BJ (cell line): ENCODE measurements around the gene FMN2. TPM values are rescaled to one million over a fixed set of nuclear protein-coding genes. Genes with fewer than 3 reads are reported as not detected.
A peak's percentile ranks its signal among the peaks of the same experiment; 100 is the strongest.

ENCODE experiments used
- CTCF ChIA-PET: fragments of 350-600 bp; formaldehyde crosslinking; extraction: SDS; loops from one replicate; lab custom pipeline; 2021; ENCODE audit warnings: antibody characterized with exemption, inconsistent platforms; lab: Yijun Ruan, JAX
- POLR2A ChIA-PET: fragments of 300-600 bp; sonication (Branson Sonifier 250); formaldehyde crosslinking; extraction: SDS; loops from one replicate; lab custom pipeline; 2021; ENCODE audit warnings: antibody characterized with exemption; lab: Charles Lee
- DNase-seq: peaks from one replicate; pipeline ENCODE4 v3.0.0-alpha.2; 2011; ENCODE audit warnings: low read depth
- H3K27me3 ChIP-seq: 2 replicates; pipeline ENCODE4 v1.6.0; 2011; ENCODE audit warnings: low read length; ENCODE audit not compliant: control insufficient read depth, insufficient read depth
- H3K36me3 ChIP-seq: 2 replicates; pipeline ENCODE4 v1.5.1; 2011; ENCODE audit warnings: low read length; ENCODE audit not compliant: control insufficient read depth, insufficient read depth
- H3K4me3 ChIP-seq: 2 replicates; pipeline ENCODE4 v1.5.1; 2011; ENCODE audit warnings: low read depth, mild to moderate bottlenecking, control low read depth, low read length
- polyA plus RNA-seq: library from polyadenylated mRNA; depleted of rRNA; stranded (reverse); fragments of >200 nt; gene quantifications from 2 replicates; pipeline ENCODE4 v1.2.3, GENCODE V29; 2011
- TF ChIP-seq, protein P1 (sequence below): IDR thresholded peaks from 2 replicates; pipeline ENCODE4 v1.5.1; 2011; ENCODE audit warnings: low read depth, mild to moderate bottlenecking, control low read depth, inconsistent platforms, low read length, moderate library complexity; ENCODE audit not compliant: insufficient read depth

Gene FMN2
- polyA plus RNA-seq, 1 experiment: 14.6 TPM

DNA sequence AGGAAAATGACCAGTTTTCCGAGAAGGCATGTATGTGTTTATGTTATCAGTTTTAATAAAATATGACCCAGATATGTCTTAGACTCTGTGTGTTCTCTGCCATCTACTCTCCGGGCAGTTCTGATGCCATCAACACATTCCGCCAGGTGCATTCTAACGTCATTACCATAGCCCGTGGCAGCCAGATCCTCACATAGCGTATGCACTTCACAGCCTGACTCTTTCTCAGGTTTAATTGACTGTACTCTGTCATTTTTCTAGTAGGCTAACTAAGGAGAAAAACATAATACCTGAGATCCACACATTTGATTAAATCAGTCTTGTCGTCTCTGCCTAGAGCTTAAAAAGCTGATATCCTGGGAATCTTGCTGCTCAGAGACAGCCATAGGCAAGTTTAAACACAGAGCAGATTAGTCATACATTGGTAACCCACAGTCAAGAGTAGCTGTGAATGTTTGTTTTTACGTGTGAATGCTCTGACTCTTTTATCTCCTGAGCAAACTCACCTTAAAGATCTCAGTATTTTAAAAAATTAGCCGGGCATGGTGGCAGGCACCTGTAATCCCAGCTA, 344.4 kb downstream of the FMN2 start:
- no peaks in the 10 kb centered on the region for H3K27me3 ChIP-seq
- TF ChIP-seq, protein P1, sequence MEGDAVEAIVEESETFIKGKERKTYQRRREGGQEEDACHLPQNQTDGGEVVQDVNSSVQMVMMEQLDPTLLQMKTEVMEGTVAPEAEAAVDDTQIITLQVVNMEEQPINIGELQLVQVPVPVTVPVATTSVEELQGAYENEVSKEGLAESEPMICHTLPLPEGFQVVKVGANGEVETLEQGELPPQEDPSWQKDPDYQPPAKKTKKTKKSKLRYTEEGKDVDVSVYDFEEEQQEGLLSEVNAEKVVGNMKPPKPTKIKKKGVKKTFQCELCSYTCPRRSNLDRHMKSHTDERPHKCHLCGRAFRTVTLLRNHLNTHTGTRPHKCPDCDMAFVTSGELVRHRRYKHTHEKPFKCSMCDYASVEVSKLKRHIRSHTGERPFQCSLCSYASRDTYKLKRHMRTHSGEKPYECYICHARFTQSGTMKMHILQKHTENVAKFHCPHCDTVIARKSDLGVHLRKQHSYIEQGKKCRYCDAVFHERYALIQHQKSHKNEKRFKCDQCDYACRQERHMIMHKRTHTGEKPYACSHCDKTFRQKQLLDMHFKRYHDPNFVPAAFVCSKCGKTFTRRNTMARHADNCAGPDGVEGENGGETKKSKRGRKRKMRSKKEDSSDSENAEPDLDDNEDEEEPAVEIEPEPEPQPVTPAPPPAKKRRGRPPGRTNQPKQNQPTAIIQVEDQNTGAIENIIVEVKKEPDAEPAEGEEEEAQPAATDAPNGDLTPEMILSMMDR: no peak
- no peak overlapping the region for H3K4me3 ChIP-seq
- ChIA-PET CTCF (interaction anchor here (1.2 kb wide), 1 partner anchor 166 kb away, joined by 3 read pairs; no protein-coding TSS in a partner anchor), POLR2A (no interaction called here)
- no peak for DNase-seq
- H3K36me3 ChIP-seq: peaks cover 2% of the 10 kb centered on the region

DNA sequence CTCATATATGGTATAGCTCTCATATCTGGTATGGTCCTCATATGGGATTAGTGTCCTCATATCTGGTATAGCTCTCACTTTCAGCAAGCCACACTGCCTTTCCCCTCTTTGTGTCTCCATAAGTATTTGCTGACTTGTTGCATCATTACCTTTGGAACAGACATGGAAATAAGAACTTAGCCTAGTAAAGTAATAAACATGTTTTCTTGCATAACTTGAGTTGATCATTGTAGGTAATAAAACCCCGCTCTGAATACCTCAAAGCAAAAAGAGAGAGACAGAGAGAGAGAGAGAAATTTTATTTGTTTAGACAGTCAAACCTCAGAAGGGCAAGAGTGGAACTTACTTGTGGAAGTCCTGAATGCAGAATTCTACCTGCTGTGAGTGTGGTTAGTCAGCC, 350.0 kb downstream of the FMN2 start:
- ChIA-PET POLR2A (no interaction called here), CTCF (no interaction called here)
- Histone ChIP-seq H3K36me3 (peaks cover 2% of the 10 kb centered on the region), H3K4me3 (no peak overlapping the region), H3K27me3 (no peaks in the 10 kb centered on the region)
- TF ChIP-seq, protein P1: no peak
- DNase-seq: peak; percentile 31

DNA sequence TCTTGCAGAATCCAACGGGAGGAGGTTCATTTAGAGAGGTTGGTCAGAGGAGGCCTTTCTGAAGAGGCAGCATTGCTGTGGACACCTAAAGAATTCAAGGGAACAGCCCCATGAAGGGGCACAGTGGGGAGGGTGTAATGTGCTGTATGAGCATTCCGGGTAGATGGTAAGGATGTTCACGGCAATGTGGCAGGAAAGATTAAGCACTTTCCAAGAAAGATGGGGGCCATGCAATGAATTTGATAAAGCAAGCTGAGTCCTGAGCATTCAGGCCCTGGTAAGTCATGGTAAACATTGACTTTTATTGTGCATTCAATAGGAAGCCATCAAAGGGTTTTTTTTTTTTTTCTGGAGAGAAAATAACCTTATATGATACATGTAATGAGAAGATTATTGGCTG, 353.7 kb downstream of the FMN2 start:
- ChIA-PET POLR2A (no interaction called here), CTCF (interaction anchor here (3.1 kb wide), 1 partner anchor 11 kb away, joined by 17 read pairs; no protein-coding TSS in a partner anchor)
- DNase-seq: no peak
- TF ChIP-seq, protein P1: no peak
- Histone ChIP-seq H3K4me3 (no peak overlapping the region), H3K27me3 (no peaks in the 10 kb centered on the region), H3K36me3 (no peaks in the 10 kb centered on the region; the same call in none of the 2 replicates)

DNA sequence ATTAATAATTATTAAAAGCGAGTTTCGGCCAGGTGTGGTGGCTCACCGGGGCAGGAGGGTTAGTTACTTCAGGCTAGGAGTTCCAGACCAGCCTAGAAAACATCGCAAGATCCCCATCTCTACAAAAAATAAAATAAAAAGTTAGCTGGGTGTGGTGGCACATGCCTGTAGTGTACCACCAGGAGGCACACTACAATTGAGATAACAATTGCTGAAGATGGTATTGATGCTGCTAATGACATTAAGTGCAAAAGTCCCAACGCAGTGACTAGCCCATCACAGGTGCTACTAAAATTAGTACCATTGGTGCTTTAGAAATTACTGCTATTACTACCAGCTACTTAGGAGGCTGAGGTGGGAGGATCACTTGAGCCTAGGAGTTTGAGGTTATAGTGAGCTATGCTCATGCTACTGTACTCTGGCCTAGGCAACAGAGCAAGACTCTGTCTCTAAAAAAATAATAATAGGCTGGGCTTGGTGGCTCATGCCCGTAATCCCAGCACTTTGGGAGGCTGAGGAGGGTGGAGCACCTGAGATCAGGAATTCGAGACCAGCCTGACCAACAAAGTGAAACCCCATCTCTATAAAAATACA, 363.6 kb downstream of the FMN2 start:
- ChIA-PET CTCF (interaction anchor here (0.6 to 4.2 kb wide), 7 partner anchors 8 to 236 kb away, joined by 3 to 17 read pairs (median 3); no protein-coding TSS in a partner anchor), POLR2A (no interaction called here)
- no peak overlapping the region for H3K4me3 ChIP-seq
- TF ChIP-seq, protein P1: peak; percentile 34; the same call in 1 of the 2 replicates
- peaks cover 3% of the 10 kb centered on the region; the same call in 1 of the 2 replicates for H3K36me3 ChIP-seq
- DNase-seq: no peak
- H3K27me3 ChIP-seq: no peaks in the 10 kb centered on the region

DNA sequence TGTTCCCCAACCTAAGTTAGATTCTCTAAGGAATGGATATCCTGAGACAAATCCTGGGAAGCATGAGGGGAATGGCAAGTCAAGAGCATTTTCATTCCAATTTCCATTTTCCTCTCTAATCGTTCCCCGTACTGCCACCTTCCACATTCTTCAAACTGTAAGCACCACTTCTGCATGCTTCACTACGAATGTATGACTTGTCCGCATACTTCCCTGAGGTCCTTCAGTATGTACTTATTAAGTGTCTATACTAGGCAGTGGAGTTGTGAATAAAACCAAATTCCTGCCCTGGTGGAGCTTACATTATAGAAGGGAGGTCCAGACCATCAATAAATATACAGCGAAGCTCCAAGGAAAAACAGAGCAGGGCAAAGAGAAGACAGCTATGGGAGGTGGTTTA, 365.5 kb downstream of the FMN2 start:
- H3K36me3 ChIP-seq: peaks cover 3% of the 10 kb centered on the region; the same call in 1 of the 2 replicates
- POLR2A ChIA-PET: no interaction called here

More for the DNA sequence above, 365.5 kb downstream of the FMN2 start:
- TF ChIP-seq, protein P1: no peak
- H3K27me3 ChIP-seq: no peaks in the 10 kb centered on the region
- H3K4me3 ChIP-seq: no peak overlapping the region
- no peak for DNase-seq
- CTCF ChIA-PET: interaction anchor here (0.7 to 4.2 kb wide), 3 partner anchors 10 to 234 kb away, joined by 3 to 17 read pairs (median 3); no protein-coding TSS in a partner anchor
